GM21526 (cell line): ENCODE data around the gene ZBTB21.
"Not testable (repeated sequence)": the region's sequence is repeated elsewhere in the genome, so short reads cannot be mapped to it uniquely, and the experiment has no call there.

Experiments used
- ATAC-seq: cut with Tn5 transposase; IDR thresholded peaks from one replicate; pipeline ENCODE4 v1.9.1; 2021; ENCODE audit warnings: moderate library complexity; ENCODE audit not compliant: unreplicated experiment, low FRiP score

Gene ZBTB21

GRCh38 chr21:42000908-42001307 is 9.3 kb downstream of the ZBTB21 start:
- ATAC-seq: no peak

GRCh38 chr21:41997657-41998056 is 12.5 kb downstream of the ZBTB21 start:
- ATAC-seq: no peak

- no peak for ATAC-seq
Observed at GRCh38 chr21:41995577-41995976, 14.6 kb downstream of the ZBTB21 start.

GRCh38 chr21:41994613-41995012 is 15.5 kb downstream of the ZBTB21 start:
- not testable (repeated sequence) for ATAC-seq

GRCh38 chr21:41993744-41994143 is 16.4 kb downstream of the ZBTB21 start:
- no peak for ATAC-seq

GRCh38 chr21:41992576-41992975 is 17.6 kb downstream of the ZBTB21 start:
- ATAC-seq: no peak

GRCh38 chr21:41991659-41992058 is 18.5 kb downstream of the ZBTB21 start:
- ATAC-seq: no peak

GRCh38 chr21:41989698-41990097 is 20.5 kb downstream of the ZBTB21 start:
- no peak for ATAC-seq

GRCh38 chr21:41987310-41987709 is 22.9 kb downstream of the ZBTB21 start:
- no peak for ATAC-seq

- ATAC-seq: no peak
Observed at GRCh38 chr21:41985662-41986416, 24.3 kb downstream of the ZBTB21 start.

- no peak for ATAC-seq
Observed at GRCh38 chr21:41983229-41983628, 26.9 kb downstream of the ZBTB21 start.

- ATAC-seq: no peak
Observed at GRCh38 chr21:41980561-41980960, 29.6 kb downstream of the ZBTB21 start.

GRCh38 chr21:41979751-41980369 is 30.3 kb downstream of the ZBTB21 start:
- ATAC-seq: no peak

- ATAC-seq: no peak
Observed at GRCh38 chr21:41979335-41979734, 30.8 kb downstream of the ZBTB21 start.

GRCh38 chr21:41977034-41977950 is 32.9 kb downstream of the ZBTB21 start:
- no peak for ATAC-seq

- ATAC-seq: no peak
Observed at GRCh38 chr21:41976611-41977010, 33.5 kb downstream of the ZBTB21 start.

- ATAC-seq: no peak
Observed at GRCh38 chr21:41975391-41976272, 34.5 kb downstream of the ZBTB21 start.

GRCh38 chr21:41974752-41975053 is 35.5 kb downstream of the ZBTB21 start:
- no peak for ATAC-seq

GRCh38 chr21:41973861-41974751 is 36.1 kb downstream of the ZBTB21 start:
- ATAC-seq: no peak
